ENCODE data around the gene SYF2.

Gene SYF2

GRCh38 chr1:25197982-25198662 is 34.2 kb downstream of the SYF2 start:
- no peak overlapping the region for H3K4me3 ChIP-seq (ENCODE audit: low read depth, low read length)

GRCh38 chr1:25197235-25197975 is 34.9 kb downstream of the SYF2 start:
- TF ChIP-seq CTCF (IDR thresholded peaks at IDR 0.05; ENCODE audit: insufficient read depth, low read depth, low read length, missing control alignments), result no peak
- no peak for DNase-seq (ENCODE audit: low read depth)
- H3K4me3 ChIP-seq (ENCODE audit: low read depth, low read length), result no peak overlapping the region

More at GRCh38 chr1:25197982-25198662, 34.2 kb downstream of the SYF2 start:
- DNase-seq (ENCODE audit: low read depth), result no peak
- TF ChIP-seq CTCF (IDR thresholded peaks at IDR 0.05; ENCODE audit: insufficient read depth, low read depth, low read length, missing control alignments), result no peak

GRCh38 chr1:25196830-25197229 is 35.5 kb downstream of the SYF2 start:
- TF ChIP-seq CTCF (IDR thresholded peaks at IDR 0.05; ENCODE audit: insufficient read depth, low read depth, low read length, missing control alignments), result no peak
- no peak for DNase-seq (ENCODE audit: low read depth)
- no peak overlapping the region for H3K4me3 ChIP-seq (ENCODE audit: low read depth, low read length)

- TF ChIP-seq CTCF (IDR thresholded peaks at IDR 0.05; ENCODE audit: insufficient read depth, low read depth, low read length, missing control alignments), result no peak
- H3K4me3 ChIP-seq (ENCODE audit: low read depth, low read length), result no peak overlapping the region
- no peak for DNase-seq (ENCODE audit: low read depth)
Measured at GRCh38 chr1:25195835-25196234, 36.5 kb downstream of the SYF2 start.

GRCh38 chr1:25194572-25195020 is 37.7 kb downstream of the SYF2 start:
- no peak for DNase-seq (ENCODE audit: low read depth)
- H3K4me3 ChIP-seq (ENCODE audit: low read depth, low read length), result no peak overlapping the region
- TF ChIP-seq CTCF (IDR thresholded peaks at IDR 0.05; ENCODE audit: insufficient read depth, low read depth, low read length, missing control alignments), result no peak

- DNase-seq (ENCODE audit: low read depth), result no peak
- TF ChIP-seq CTCF (IDR thresholded peaks at IDR 0.05; ENCODE audit: insufficient read depth, low read depth, low read length, missing control alignments), result no peak
- H3K4me3 ChIP-seq (ENCODE audit: low read depth, low read length), result no peak overlapping the region
Measured at GRCh38 chr1:25194054-25194453, 38.2 kb downstream of the SYF2 start.
